ENCODE measurements around the gene SHC4.

DNA sequence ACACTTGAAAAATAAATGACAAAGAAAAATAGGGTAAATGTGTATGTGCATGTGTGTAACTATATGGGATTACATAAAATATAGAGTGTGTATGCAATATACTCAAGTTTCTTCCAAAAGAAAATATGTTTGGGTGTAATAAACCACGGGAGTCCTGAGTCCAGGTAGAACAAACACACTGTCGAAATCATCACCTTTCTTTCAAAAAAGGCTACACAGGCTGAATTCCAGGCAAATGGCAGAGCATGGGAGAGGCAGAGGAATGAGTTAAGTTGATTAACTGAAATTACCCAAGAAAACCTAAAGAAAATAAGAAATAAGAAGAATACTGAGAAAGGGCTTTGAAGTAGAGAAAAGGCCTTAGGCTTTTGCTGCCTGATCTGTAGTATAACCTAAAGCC, 179.0 kb downstream of the SHC4 start:
- TF ChIP-seq CTCF (IDR thresholded peaks at IDR 0.05) (no peak), POLR2A (IDR thresholded peaks at IDR 0.05) (no peak)
